HPDE6-E6E7 (cell line): ENCODE measurements around the gene CA11.
"Not testable (repeated sequence)": the region's sequence is repeated elsewhere in the genome, so short reads cannot be mapped to it uniquely, and the experiment has no call there.

Source experiments
- DNase-seq: peaks from one replicate; pipeline ENCODE4 v3.0.0; 2011; ENCODE audit warnings: missing footprints; ENCODE audit errors: extremely low spot score

Gene CA11

DNA sequence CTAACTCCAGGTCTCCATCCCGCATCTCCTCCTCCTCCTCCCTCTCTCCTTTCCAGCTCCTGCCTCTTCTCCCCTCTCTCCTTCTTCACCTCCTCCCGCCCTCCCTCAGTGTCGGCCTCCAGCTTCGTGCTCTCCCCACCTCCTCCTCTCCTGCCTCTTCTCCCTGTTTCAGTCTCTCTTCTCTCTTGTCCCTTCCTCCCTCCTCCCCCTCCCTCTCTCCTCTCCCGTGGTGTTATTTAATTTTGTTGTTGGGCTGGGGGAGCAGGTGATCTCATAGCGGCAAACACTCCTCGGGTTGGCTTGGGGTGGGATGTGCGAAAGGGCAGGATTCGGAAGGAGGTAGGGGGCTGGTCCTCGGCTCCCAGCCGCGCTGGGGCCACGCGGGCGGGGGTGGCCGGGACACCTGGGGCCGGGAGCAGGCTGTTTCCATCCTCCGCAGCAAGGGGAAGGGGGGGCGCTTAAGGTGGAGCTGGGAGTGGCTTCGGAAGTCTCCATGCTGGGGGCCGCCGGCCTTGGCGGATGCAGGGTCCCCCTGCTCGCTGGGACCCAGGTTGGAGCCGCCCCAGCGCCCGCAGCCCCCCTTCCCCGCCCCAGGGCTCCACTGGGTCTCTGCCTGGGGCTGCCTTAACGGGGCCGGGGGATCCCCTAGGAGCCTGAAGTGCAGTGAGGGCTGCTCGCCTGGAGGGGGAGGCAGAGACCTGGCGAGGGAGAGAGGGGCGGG, at the start of gene CA11:
Gene CA11, minus strand, starts transcription at position 187 of the 721 bp plus-strand sequence. CDS start 555 bp downstream, outside the sequence.
- peak; percentile 89 for DNase-seq

GRCh38 chr19:48693629-48694028, 47.6 kb upstream of the CA11 start:
- DNase-seq: not testable (repeated sequence)

- DNase-seq: no peak
These were observed 43.5 kb upstream of the CA11 start for GRCh38 chr19:48689449-48689848.

- no peak for DNase-seq
These were observed 41.8 kb upstream of the CA11 start for GRCh38 chr19:48687776-48688175.

- DNase-seq: not testable (repeated sequence)
These were observed 40.6 kb upstream of the CA11 start for GRCh38 chr19:48686637-48687036.

- DNase-seq: no peak
These were observed 40.1 kb upstream of the CA11 start for GRCh38 chr19:48686088-48686487.

GRCh38 chr19:48685583-48685982, 39.6 kb upstream of the CA11 start:
- DNase-seq: peak; percentile 53

DNA sequence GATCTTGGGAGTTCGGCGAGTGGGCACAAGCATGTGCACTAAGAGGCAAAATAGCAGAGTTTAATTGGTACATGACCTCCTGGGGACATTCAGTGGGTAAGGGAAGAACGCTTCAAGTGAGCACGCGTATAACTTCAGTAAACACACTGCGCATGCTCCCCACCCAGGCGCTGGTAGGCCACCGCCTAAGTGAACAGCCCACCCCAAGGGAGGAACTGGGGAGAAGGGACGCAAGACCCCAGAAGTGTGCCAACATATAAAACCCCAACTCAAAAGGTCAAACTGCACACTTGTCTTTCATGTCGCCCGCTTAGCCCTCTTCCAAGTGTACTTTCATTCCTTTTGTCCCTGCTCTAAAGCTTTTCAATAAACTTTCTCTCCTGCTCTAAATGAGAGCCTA, 37.4 kb upstream of the CA11 start:
- DNase-seq: no peak

GRCh38 chr19:48681127-48681470, 35.1 kb upstream of the CA11 start:
- no peak for DNase-seq

GRCh38 chr19:48680436-48681126, 34.6 kb upstream of the CA11 start:
- DNase-seq: no peak

DNA sequence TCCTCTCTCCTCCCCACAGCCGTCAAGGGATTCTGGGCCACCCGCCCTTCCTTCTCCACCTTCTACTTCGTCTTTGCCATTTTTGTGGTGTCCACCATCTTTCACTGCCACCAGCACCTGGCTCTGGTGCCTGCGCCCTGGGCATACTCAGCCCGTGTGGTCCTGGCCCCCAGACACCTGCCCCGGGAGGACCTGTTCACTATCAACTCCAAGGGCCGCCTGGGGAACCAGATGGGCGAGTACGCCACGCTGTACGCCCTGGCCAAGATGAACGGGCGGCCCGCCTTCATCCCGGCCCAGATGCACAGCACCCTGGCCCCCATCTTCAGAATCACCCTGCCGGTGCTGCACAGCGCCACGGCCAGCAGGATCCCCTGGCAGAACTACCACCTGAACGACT, 34.0 kb upstream of the CA11 start:
- DNase-seq: not testable (repeated sequence)

DNA sequence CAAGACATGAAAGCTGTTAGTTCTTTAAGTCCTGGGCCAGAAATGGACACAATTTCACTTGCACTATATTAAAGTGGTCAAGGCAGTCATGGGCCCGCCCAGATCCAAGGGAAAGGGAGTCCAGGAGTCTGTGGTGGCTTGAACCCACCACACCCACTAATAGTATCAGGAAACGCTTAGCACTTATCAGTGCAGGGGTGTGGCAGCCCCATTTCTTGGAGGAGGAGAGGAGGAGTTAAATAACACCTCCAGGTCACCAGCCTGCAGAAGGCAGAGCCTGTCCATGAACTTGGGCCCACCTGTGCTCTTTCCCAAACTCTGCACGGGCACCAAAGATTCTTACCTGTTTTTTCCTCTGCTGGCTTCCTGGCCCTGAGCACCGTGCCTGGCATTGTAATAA, 32.2 kb upstream of the CA11 start:
- DNase-seq: no peak

- no peak for DNase-seq
These were observed 30.9 kb upstream of the CA11 start for GRCh38 chr19:48676887-48677286.

DNA sequence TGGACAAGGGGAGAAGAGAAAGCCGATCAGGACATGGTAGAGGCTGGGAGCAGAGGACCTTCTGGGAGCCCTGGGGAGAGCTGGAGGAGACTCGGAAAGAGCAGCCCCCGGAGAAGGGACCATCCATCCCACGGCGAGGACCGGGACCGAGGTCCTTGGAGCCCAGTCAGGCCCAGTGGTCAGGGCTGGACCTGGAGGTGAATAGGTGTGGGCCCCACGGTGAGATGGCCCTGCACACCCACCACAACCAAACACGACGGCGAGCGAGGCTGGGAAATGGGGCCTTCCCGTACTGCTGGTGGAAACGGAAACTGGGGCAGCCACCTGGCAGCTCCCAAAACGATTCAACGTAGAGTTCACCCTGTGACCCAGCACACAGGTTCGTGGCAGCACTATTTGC, 30.5 kb upstream of the CA11 start:
- DNase-seq: no peak

- DNase-seq: peak; percentile 88
These were observed 29.2 kb upstream of the CA11 start for GRCh38 chr19:48674921-48675824.

- no peak for DNase-seq
These were observed 28.3 kb upstream of the CA11 start for GRCh38 chr19:48674216-48674809.

- no peak for DNase-seq
These were observed 27.6 kb upstream of the CA11 start for GRCh38 chr19:48673436-48674100.

- no peak for DNase-seq
These were observed 27.0 kb upstream of the CA11 start, which contains the start of gene NTN5 for GRCh38 chr19:48672994-48673393. Gene NTN5, minus strand, starts transcription at chr19:48673017. Its CDS starts 2,031 bp downstream, at chr19:48670986.

DNA sequence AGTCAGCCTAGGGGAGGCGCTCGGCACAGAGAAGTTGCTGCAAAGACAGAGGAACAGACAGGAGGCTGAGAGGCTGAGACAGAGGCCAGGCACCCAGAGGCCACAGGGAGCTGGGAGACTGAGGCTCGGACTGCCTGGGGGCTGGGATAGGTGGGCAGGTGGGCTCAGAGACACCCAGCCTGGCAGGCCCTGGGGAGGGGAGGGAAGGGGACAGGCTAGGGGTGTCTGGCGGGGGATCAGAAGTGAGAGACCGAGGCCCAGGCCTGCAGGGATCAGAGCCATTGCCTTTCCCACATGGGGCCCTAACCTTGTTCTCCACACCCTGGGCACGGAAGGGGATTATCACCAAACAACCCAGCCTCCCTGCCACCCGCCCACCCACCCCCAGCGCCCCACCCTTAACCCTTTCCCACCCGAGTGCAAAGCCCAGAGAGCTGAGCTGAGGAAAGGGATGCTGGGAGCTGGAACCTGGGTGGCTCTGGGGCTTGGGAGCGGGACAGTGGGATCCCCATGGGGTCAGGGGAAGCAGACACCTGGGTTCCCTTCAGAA, 25.5 kb upstream of the CA11 start:
- DNase-seq: no peak

- DNase-seq: no peak
These were observed 24.9 kb upstream of the CA11 start for GRCh38 chr19:48670699-48671445.
